Measurements from ENCODE around the gene ZBED3. TPM values are rescaled to one million over a fixed set of nuclear protein-coding genes. Genes with fewer than 3 reads are reported as not detected.
A peak's percentile ranks its signal among the peaks of the same experiment; 100 is the strongest.

The ZBED3 gene
- 1 to 10 TPM; 1.9 to 4.5 (median 3.5) TPM for total RNA-seq

- Histone ChIP-seq H3K9me3 (no peaks in the 10 kb centered on the region), H3K4me3 (peak within 1 kb of the TSS; percentile 56 to 88 (median 68)), H3K4me1 (peaks cover 0 to 19% (median 0%) of the 10 kb centered on the region in 4 donors), H3K27ac (peak within 1 kb of the TSS; percentile 68 to 93 (median 84)), H3K27me3 (no peaks in the 10 kb centered on the region), H3K36me3 (no peaks in the 10 kb centered on the region)
- TF ChIP-seq CTCF (IDR thresholded peaks at IDR 0.05) (peak in 4 of 6 experiments; percentile 8 to 40 (median 31)), POLR2A (IDR thresholded peaks at IDR 0.05) (no peak)
- DNase-seq = peak; percentile 66 to 85 (median 81)
Measured at GRCh38 chr5:77086689-77087483, at the start of gene ZBED3. ZBED3 (minus strand) TSS chr5:77087285; CDS start chr5:77077878, 9,407 bp downstream.

DNA sequence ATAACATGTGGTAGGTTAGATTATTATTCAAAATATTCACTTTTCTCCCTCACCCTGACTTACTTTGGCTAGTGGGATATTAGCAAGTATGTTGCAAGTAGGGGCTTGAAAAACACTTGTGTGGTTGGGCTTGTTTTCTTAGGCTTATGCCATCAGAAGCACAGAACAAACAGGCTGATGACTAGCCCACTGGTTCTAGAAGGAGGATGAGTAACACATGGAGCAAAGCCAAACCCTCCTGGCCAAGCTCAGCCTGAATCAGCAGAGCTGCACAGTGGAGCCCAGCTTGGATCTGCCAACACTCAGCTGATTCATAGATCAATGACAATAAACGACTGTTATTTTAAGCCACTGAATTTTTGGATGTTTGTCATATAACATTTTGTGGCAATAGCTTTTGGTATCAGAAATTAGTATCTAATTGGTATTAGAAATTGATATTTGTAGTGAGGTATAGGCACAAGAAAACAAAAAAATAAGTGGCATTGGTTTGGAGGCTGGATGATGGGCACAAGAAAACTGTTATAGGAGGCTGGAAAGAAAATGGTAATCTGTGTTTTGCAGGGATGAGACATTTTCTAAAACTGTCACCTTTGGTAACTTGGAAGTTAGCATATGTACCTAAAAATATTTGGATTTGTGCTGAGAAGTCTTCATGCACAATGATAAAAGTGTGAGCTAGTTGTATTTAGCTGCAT lies 46.1 kb upstream of the ZBED3 start:
- no peaks in the 10 kb centered on the region for H3K36me3 ChIP-seq
- no peak overlapping the region for H3K4me3 ChIP-seq
- H3K4me1 ChIP-seq = no peaks in the 10 kb centered on the region
- TF ChIP-seq POLR2A (IDR thresholded peaks at IDR 0.05) (no peak), CTCF (IDR thresholded peaks at IDR 0.05) (no peak)
- peak in 2 of 3 donors; percentile 20 to 55 for DNase-seq
- H3K27ac ChIP-seq = no peak overlapping the region
- no peaks in the 10 kb centered on the region for H3K27me3 ChIP-seq
- H3K9me3 ChIP-seq = no peaks in the 10 kb centered on the region

DNA sequence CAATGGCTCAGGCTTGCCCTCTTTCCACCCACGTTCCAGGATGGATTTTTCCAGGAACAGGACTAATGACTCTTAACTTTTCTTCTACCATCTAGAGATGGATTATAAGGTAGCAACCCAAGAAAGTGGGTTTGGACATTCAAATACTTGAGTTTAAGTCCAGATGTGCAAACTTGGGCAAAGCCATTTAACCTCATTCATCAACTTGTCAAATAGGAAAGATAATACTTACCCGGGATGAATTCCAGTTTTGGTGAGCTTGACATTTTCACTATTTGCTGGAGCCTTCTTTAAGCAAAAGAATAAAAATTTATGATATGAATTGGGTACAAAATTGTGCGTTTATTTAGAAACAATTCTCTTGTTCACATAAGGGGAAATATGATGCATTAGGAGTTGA lies 44.3 kb upstream of the ZBED3 start:
- no peaks in the 10 kb centered on the region for H3K9me3 ChIP-seq
- no peak overlapping the region for H3K27ac ChIP-seq
- H3K4me1 ChIP-seq = no peaks in the 10 kb centered on the region
- no peak for TF ChIP-seq CTCF (IDR thresholded peaks at IDR 0.05)
- no peak for TF ChIP-seq POLR2A (IDR thresholded peaks at IDR 0.05)
- no peak for DNase-seq
- no peaks in the 10 kb centered on the region for H3K27me3 ChIP-seq
- no peaks in the 10 kb centered on the region for H3K36me3 ChIP-seq
- no peak overlapping the region for H3K4me3 ChIP-seq

DNA sequence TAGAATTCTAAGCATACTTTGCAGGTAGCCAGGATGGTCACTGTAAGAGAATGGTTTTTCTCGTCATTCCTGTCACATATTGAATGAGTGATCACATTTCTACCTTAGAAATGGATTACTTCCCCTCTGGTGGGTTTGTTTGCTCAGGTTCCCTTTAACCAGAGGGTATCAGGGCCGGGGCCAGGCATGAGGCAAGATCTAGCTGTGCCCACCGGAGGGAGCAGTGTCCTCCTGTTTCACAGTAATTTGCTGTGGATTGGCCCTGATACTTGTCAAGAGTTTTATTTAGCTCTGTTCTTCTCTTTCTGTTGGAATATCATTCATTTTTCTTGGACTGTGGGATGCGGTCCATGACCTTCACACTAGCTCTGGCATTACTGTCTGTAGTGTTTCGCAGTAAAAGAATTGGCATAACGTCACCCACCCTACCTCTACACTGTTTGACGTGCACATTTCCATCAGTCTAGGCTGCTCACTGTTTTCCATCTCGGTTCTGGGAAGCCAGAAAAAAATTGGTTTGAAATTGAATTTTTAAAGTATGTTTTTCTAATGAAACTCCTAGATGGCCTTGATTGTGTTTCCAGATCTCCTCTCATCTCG lies 42.4 kb upstream of the ZBED3 start:
- Histone ChIP-seq H3K27ac (no peak overlapping the region), H3K4me1 (no peaks in the 10 kb centered on the region), H3K27me3 (no peaks in the 10 kb centered on the region), H3K9me3 (no peaks in the 10 kb centered on the region), H3K4me3 (no peak overlapping the region), H3K36me3 (no peaks in the 10 kb centered on the region)
- no peak for TF ChIP-seq POLR2A (IDR thresholded peaks at IDR 0.05)
- peak in 2 of 6 experiments; percentile 9 to 16 for TF ChIP-seq CTCF (IDR thresholded peaks at IDR 0.05)
- no peak for DNase-seq

DNA sequence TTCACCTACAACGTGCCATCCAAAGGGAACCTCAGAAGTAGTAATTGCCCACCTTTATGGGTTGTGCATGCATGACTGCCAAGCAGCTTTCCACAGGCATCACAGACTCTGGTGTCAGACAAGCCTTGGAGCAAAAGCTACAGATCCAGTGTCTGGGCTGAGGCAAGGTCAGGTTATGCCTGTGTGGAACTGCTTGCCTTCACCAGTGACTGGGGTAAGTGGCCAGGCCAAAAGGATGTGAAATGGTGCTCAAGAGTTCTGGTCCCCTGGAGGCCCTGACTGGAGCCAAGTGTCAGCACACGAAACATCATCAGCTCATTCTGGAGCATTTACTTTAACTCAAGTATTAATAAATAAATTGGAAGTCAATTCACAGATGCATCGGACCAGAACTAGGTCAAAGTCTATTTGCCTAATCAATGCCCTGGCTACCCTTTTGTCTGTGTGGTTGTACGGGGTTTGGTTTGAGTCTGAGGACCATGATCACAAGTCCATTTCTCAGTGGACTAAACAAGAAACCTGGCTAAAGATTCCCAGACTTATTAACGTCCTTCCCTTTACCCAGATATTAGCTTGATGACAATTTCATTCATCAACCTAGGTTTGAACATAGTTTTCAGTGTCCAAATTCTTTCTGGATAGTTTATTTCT lies 41.5 kb upstream of the ZBED3 start:
- H3K4me1 ChIP-seq = no peaks in the 10 kb centered on the region
- H3K27ac ChIP-seq = no peak overlapping the region
- no peak for DNase-seq
- TF ChIP-seq POLR2A (IDR thresholded peaks at IDR 0.05) (no peak), CTCF (IDR thresholded peaks at IDR 0.05) (no peak)
- no peaks in the 10 kb centered on the region for H3K36me3 ChIP-seq
- H3K4me3 ChIP-seq = no peak overlapping the region
- H3K27me3 ChIP-seq = no peaks in the 10 kb centered on the region
- H3K9me3 ChIP-seq = no peaks in the 10 kb centered on the region

Data from Peyer's patch (tissue), 4 donors.